Measurements from ENCODE around the gene KIAA1755.

KIAA1755 gene

GRCh38 chr20:38167851-38168760 lies 92.4 kb downstream of the KIAA1755 start:
- no peak for DNase-seq (ENCODE audit: low read depth in 2 of 3, low spot score in 2 of 3)

- DNase-seq (ENCODE audit: low read depth in 2 of 3, low spot score in 2 of 3) = no peak
Observed at GRCh38 chr20:38167328-38167850, 93.1 kb downstream of the KIAA1755 start.

GRCh38 chr20:38166703-38167233 lies 93.8 kb downstream of the KIAA1755 start:
- no peak for DNase-seq (ENCODE audit: low read depth in 2 of 3, low spot score in 2 of 3)

GRCh38 chr20:38165966-38166702 lies 94.4 kb downstream of the KIAA1755 start:
- DNase-seq (ENCODE audit: low read depth in 2 of 3, low spot score in 2 of 3) = no peak

- DNase-seq (ENCODE audit: low read depth in 2 of 3, low spot score in 2 of 3) = peak in 1 of 3 experiments; percentile 33
Observed at GRCh38 chr20:38165089-38165965, 95.2 kb downstream of the KIAA1755 start, which contains the start of gene TGM2. Gene TGM2 (minus strand): TSS chr20:38165270. CDS start chr20:38165198, 72 bp downstream.

GRCh38 chr20:38164624-38165088 lies 95.9 kb downstream of the KIAA1755 start:
- DNase-seq (ENCODE audit: low read depth in 2 of 3, low spot score in 2 of 3) = no peak

GRCh38 chr20:38164069-38164468 lies 96.5 kb downstream of the KIAA1755 start:
- no peak for DNase-seq (ENCODE audit: low read depth in 2 of 3, low spot score in 2 of 3)

GRCh38 chr20:38162878-38163875 lies 97.4 kb downstream of the KIAA1755 start:
- DNase-seq (ENCODE audit: low read depth in 2 of 3, low spot score in 2 of 3) = no peak

- no peak for DNase-seq (ENCODE audit: low read depth in 2 of 3, low spot score in 2 of 3)
Observed at GRCh38 chr20:38162149-38162548, 98.4 kb downstream of the KIAA1755 start.

GRCh38 chr20:38161412-38161774 lies 99.1 kb downstream of the KIAA1755 start:
- DNase-seq (ENCODE audit: low read depth in 2 of 3, low spot score in 2 of 3) = no peak
